LNCAP (cell line): Measurements from ENCODE around the gene AJAP1.

ENCODE experiments used
- CTCF ChIP-seq: fragments of 450-650 bp; IDR thresholded peaks from 2 replicates; pipeline ENCODE4 v1.5.1; 2017; ENCODE audit warnings: mild to moderate bottlenecking

The AJAP1 gene

GRCh38 chr1:4838231-4838630 is 183.8 kb downstream of the AJAP1 start:
- TF ChIP-seq CTCF = no peak
